Stimulated activated CD8-positive, alpha-beta memory T cell treated with anti-CD3 and anti-CD28 coated beads, Interleukin-4, amount 100 ng/mL, for 4 hours (primary cell): ENCODE results near the gene POLE3.
"Not testable (repeated sequence)": the region's sequence is repeated elsewhere in the genome, so short reads cannot be mapped to it uniquely, and the experiment has no call there.

ENCODE experiments used
- DNase-seq, 2 donors: peaks; one replicate each; pipeline ENCODE4 v3.0.0-alpha.2; 2020; ENCODE audit warnings: low read depth in 2 of 2, low spot score in 1 of 2

The POLE3 gene

GRCh38 chr9:113406353-113406752 lies 4.1 kb downstream of the POLE3 start:
- DNase-seq, result not testable (repeated sequence)

- no peak for DNase-seq
Observed at GRCh38 chr9:113403646-113404045, 6.8 kb downstream of the POLE3 start.

GRCh38 chr9:113401027-113401792 lies 9.3 kb downstream of the POLE3 start, which contains the start of gene ALAD:
TSS of gene ALAD (minus strand) at chr9:113401284. CDS start at chr9:113393559, 7,725 bp downstream.
- peak; percentile 98 to 99 for DNase-seq

- no peak for DNase-seq
Observed at GRCh38 chr9:113399646-113400200, 10.8 kb downstream of the POLE3 start.

- DNase-seq, result no peak
Observed at GRCh38 chr9:113398796-113399195, 11.7 kb downstream of the POLE3 start.

- no peak for DNase-seq
Observed at GRCh38 chr9:113397203-113397631, 13.3 kb downstream of the POLE3 start.

- no peak for DNase-seq
Observed at GRCh38 chr9:113395000-113395861, 15.2 kb downstream of the POLE3 start.

GRCh38 chr9:113393281-113393680 lies 17.2 kb downstream of the POLE3 start:
- DNase-seq, result no peak

- DNase-seq, result no peak
Observed at GRCh38 chr9:113391917-113392316, 18.6 kb downstream of the POLE3 start.

- no peak for DNase-seq
Observed at GRCh38 chr9:113390192-113390960, 20.1 kb downstream of the POLE3 start.

GRCh38 chr9:113389451-113389850 lies 21.0 kb downstream of the POLE3 start:
- no peak for DNase-seq

- DNase-seq, result no peak
Observed at GRCh38 chr9:113388833-113389232, 21.6 kb downstream of the POLE3 start.

GRCh38 chr9:113387560-113388230 lies 22.8 kb downstream of the POLE3 start:
- no peak for DNase-seq

- no peak for DNase-seq
Observed at GRCh38 chr9:113386571-113387393, 23.7 kb downstream of the POLE3 start.

GRCh38 chr9:113381909-113382411 lies 28.5 kb downstream of the POLE3 start:
- DNase-seq, result no peak

GRCh38 chr9:113381441-113381840 lies 29.0 kb downstream of the POLE3 start:
- not testable (repeated sequence) for DNase-seq

GRCh38 chr9:113380869-113381378 lies 29.6 kb downstream of the POLE3 start:
- DNase-seq, result no peak

- DNase-seq, result not testable (repeated sequence)
Observed at GRCh38 chr9:113379829-113380210, 30.7 kb downstream of the POLE3 start.
